GM19372 (cell line): ENCODE measurements around the gene TMEM132D.

ENCODE experiments used
- ATAC-seq: cut with Tn5 transposase; IDR thresholded peaks from one replicate; pipeline ENCODE4 v1.9.1; 2021; ENCODE audit warnings: mild to moderate bottlenecking, low read depth, moderate library complexity; ENCODE audit not compliant: unreplicated experiment

The TMEM132D gene

GRCh38 chr12:129379076-129379804 lies 524.6 kb downstream of the TMEM132D start:
- ATAC-seq, result no peak

GRCh38 chr12:129378496-129378895 lies 525.3 kb downstream of the TMEM132D start:
- no peak for ATAC-seq

- ATAC-seq, result no peak
These were observed 530.1 kb downstream of the TMEM132D start for GRCh38 chr12:129373746-129374145.

- ATAC-seq, result no peak
These were observed 530.9 kb downstream of the TMEM132D start for GRCh38 chr12:129372876-129373275.

GRCh38 chr12:129372348-129372747 lies 531.5 kb downstream of the TMEM132D start:
- ATAC-seq, result no peak

- ATAC-seq, result no peak
These were observed 532.6 kb downstream of the TMEM132D start for GRCh38 chr12:129371268-129371667.

GRCh38 chr12:129366656-129367055 lies 537.2 kb downstream of the TMEM132D start:
- no peak for ATAC-seq

- ATAC-seq, result no peak
These were observed 540.8 kb downstream of the TMEM132D start for GRCh38 chr12:129363041-129363440.

GRCh38 chr12:129357233-129357632 lies 546.6 kb downstream of the TMEM132D start:
- ATAC-seq, result no peak

GRCh38 chr12:129351481-129351880 lies 552.3 kb downstream of the TMEM132D start:
- no peak for ATAC-seq

GRCh38 chr12:129339336-129339735 lies 564.5 kb downstream of the TMEM132D start:
- ATAC-seq, result no peak

- no peak for ATAC-seq
These were observed 566.4 kb downstream of the TMEM132D start for GRCh38 chr12:129337413-129337812.

- ATAC-seq, result no peak
These were observed 568.1 kb downstream of the TMEM132D start for GRCh38 chr12:129335773-129336172.

- no peak for ATAC-seq
These were observed 571.5 kb downstream of the TMEM132D start for GRCh38 chr12:129332286-129332685.

- no peak for ATAC-seq
These were observed 572.3 kb downstream of the TMEM132D start for GRCh38 chr12:129331356-129332085.

GRCh38 chr12:129328235-129328634 lies 575.6 kb downstream of the TMEM132D start:
- no peak for ATAC-seq

GRCh38 chr12:129325566-129325965 lies 578.3 kb downstream of the TMEM132D start:
- no peak for ATAC-seq

GRCh38 chr12:129312048-129312447 lies 591.8 kb downstream of the TMEM132D start:
- ATAC-seq, result no peak

GRCh38 chr12:129310346-129310745 lies 593.5 kb downstream of the TMEM132D start:
- no peak for ATAC-seq

GRCh38 chr12:129305851-129306250 lies 598.0 kb downstream of the TMEM132D start:
- no peak for ATAC-seq

- no peak for ATAC-seq
These were observed 599.3 kb downstream of the TMEM132D start for GRCh38 chr12:129304529-129304928.

GRCh38 chr12:129300011-129300410 lies 603.8 kb downstream of the TMEM132D start:
- ATAC-seq, result no peak
